GM13977 (cell line): Measurements from ENCODE around the gene RAPSN.
A peak's percentile ranks its signal among the peaks of the same experiment; 100 is the strongest.

ENCODE experiments used
- DNase-seq: peaks from one replicate; pipeline ENCODE4 v3.0.0; 2012; ENCODE audit warnings: low spot score
- CTCF ChIP-seq: IDR thresholded peaks from 2 replicates; pipeline ENCODE4 v1.5.1; 2012; ENCODE audit warnings: mild to moderate bottlenecking, control low read depth; ENCODE audit not compliant: insufficient read depth; ENCODE audit errors: extremely low read depth, missing control alignments
- in situ Hi-C: fragments of 300-500 bp; cut with MboI; formaldehyde crosslinking; loops from one replicate; pipeline ENCODE4 v1.12.0; 2022; ENCODE audit warnings: low sequenced_read_pairs, low pct_unique_long_range_greater_than_20kb, mixed read lengths, inconsistent platforms; ENCODE audit not compliant: unreplicated experiment

Gene RAPSN

GRCh38 chr11:47407746-47408590 is 41.0 kb downstream of the RAPSN start, which contains the start of gene SLC39A13:
SLC39A13 (plus strand) TSS chr11:47408590; CDS start chr11:47410095, 1,505 bp downstream.
- DNase-seq = peak; percentile 99
- peak; percentile 97 for TF ChIP-seq CTCF
- in situ Hi-C loops = loop anchor here (25.0 kb wide), 1 partner anchor 704 kb away; no protein-coding TSS in a partner anchor

- in situ Hi-C loops = loop anchor here (25.0 kb wide), 1 partner anchor 705 kb away; no protein-coding TSS in a partner anchor
- no peak for TF ChIP-seq CTCF
- DNase-seq = no peak
Measured at GRCh38 chr11:47406896-47407745, 41.8 kb downstream of the RAPSN start.

GRCh38 chr11:47403571-47403970 is 45.4 kb downstream of the RAPSN start:
- no peak for DNase-seq
- in situ Hi-C loops = loop anchor here (25.0 kb wide), 1 partner anchor 709 kb away; no protein-coding TSS in a partner anchor
- TF ChIP-seq CTCF = no peak

GRCh38 chr11:47403135-47403534 is 45.8 kb downstream of the RAPSN start:
- in situ Hi-C loops = loop anchor here (25.0 kb wide), 1 partner anchor 709 kb away; no protein-coding TSS in a partner anchor
- no peak for DNase-seq
- no peak for TF ChIP-seq CTCF

- in situ Hi-C loops = loop anchor here (25.0 kb wide), 1 partner anchor 711 kb away; no protein-coding TSS in a partner anchor
- peak; percentile 66 for DNase-seq
- no peak for TF ChIP-seq CTCF
Measured at GRCh38 chr11:47400768-47401279, 48.1 kb downstream of the RAPSN start.
